ENCODE measurements around the gene BTNL2.
A peak's percentile ranks its signal among the peaks of the same experiment; 100 is the strongest.
"Not testable (repeated sequence)": the region's sequence is repeated elsewhere in the genome, so short reads cannot be mapped to it uniquely, and the experiment has no call there.

The BTNL2 gene

DNA sequence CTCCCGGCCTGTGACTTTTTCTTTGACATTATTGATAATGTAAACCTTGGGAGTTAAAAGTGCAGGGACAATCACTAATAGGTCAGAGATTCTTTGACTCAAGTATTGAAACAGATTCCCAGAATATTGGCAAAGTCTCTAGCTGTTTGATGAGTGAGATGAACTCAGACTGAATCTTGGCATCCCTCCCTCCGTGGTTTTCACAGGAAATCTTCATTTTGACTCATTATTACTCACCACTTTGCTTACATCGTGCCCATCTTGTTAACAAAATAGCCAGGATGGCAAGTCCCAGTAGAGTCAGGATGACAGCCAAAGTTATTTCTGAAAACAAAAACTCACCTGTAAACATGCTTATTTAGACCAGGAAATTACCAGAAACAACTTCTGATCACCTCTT lies 37.3 kb downstream of the BTNL2 start:
- Mint-ChIP-seq H3K27me3 (peaks cover 1% of the 10 kb centered on the region), H3K27ac (no peak overlapping the region), H3K4me1 (peaks cover 2% of the 10 kb centered on the region), H3K9me3 (no peaks in the 10 kb centered on the region), H3K4me3 (no peak overlapping the region), H3K36me3 (peaks cover 4% of the 10 kb centered on the region)
- ATAC-seq (ENCODE audit: low read depth) (no peak), DNase-seq (ENCODE audit: low spot score in 2 of 2) (no peak)

GRCh38 chr6:32367644-32368043 lies 39.3 kb downstream of the BTNL2 start:
- Mint-ChIP-seq H3K9me3 (peaks cover 3% of the 10 kb centered on the region), H3K4me1 (peaks cover 2% of the 10 kb centered on the region), H3K27me3 (peaks cover 1% of the 10 kb centered on the region), H3K27ac (no peak overlapping the region), H3K36me3 (peaks cover 4% of the 10 kb centered on the region), H3K4me3 (no peak overlapping the region)
- ATAC-seq (ENCODE audit: low read depth): no peak
- no peak for DNase-seq (ENCODE audit: low spot score in 2 of 2)

- ATAC-seq (ENCODE audit: low read depth); H3K4me1 Mint-ChIP-seq; H3K36me3 Mint-ChIP-seq; H3K9me3 Mint-ChIP-seq; H3K27ac Mint-ChIP-seq; H3K4me3 Mint-ChIP-seq; DNase-seq (ENCODE audit: low spot score in 2 of 2); H3K27me3 Mint-ChIP-seq: not testable (repeated sequence)
Measured at GRCh38 chr6:32359225-32359624, 47.8 kb downstream of the BTNL2 start.

- DNase-seq (ENCODE audit: low spot score in 2 of 2); H3K27ac Mint-ChIP-seq; H3K36me3 Mint-ChIP-seq; H3K4me3 Mint-ChIP-seq; ATAC-seq (ENCODE audit: low read depth); H3K27me3 Mint-ChIP-seq; H3K4me1 Mint-ChIP-seq; H3K9me3 Mint-ChIP-seq: not testable (repeated sequence)
Measured at GRCh38 chr6:32358548-32358947, 48.4 kb downstream of the BTNL2 start.

DNA sequence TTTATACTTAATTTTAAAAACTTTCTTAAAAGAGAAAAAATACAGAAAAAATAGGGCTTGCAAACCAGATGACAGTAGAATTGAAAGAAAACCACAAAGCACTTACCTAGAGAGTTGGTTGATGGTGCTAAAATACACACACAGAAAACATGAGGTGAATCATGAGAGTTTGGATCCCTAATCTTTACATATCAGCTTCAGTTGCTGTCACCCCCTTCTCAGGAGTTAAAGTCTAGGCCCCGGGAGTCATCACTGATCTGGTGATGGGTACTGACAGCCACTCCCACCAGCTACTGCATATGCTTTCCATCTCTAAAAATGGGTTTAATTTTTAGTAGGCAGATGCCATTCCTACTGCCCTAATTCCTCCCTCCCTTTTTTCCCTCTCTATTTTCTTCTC lies 52.0 kb downstream of the BTNL2 start:
- Mint-ChIP-seq H3K36me3 (no peaks in the 10 kb centered on the region), H3K27ac (peak overlapping the region; percentile 3), H3K9me3 (no peaks in the 10 kb centered on the region), H3K27me3 (no peaks in the 10 kb centered on the region), H3K4me1 (peaks cover 3% of the 10 kb centered on the region), H3K4me3 (no peak overlapping the region)
- DNase-seq (ENCODE audit: low spot score in 2 of 2) (no peak), ATAC-seq (ENCODE audit: low read depth) (no peak)

GRCh38 chr6:32353348-32353747 lies 53.6 kb downstream of the BTNL2 start:
- no peak for ATAC-seq (ENCODE audit: low read depth)
- Mint-ChIP-seq H3K4me1 (peaks cover 3% of the 10 kb centered on the region), H3K36me3 (no peaks in the 10 kb centered on the region)

More at GRCh38 chr6:32353348-32353747, 53.6 kb downstream of the BTNL2 start:
- no peak overlapping the region for H3K27ac Mint-ChIP-seq
- no peak overlapping the region for H3K4me3 Mint-ChIP-seq
- H3K9me3 Mint-ChIP-seq: no peaks in the 10 kb centered on the region
- no peaks in the 10 kb centered on the region for H3K27me3 Mint-ChIP-seq
- DNase-seq (ENCODE audit: low spot score in 2 of 2): no peak
